ENCODE measurements around the gene SMYD4.

Gene SMYD4

DNA sequence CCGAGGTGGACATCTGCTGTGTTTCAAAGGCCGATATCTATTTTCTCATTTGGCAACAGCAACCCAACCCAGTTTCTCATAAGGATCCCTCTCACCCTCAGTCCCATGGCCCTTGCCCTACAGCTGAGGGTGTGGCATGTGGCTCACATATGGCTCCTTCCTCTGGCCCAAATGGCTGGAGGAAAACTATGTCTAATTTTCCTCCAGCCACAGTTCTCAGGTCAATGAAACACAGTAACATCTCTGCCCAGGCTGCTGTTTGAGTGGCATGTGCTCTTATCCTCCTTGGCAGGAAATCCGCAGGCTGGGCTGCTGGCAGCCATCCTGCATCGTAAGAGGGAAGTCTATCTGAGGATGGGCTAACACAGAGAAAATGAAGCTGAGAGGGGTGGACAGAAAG is 43.8 kb downstream of the SMYD4 start:
- no peaks in the 10 kb centered on the region for H3K79me2 ChIP-seq (ENCODE audit: insufficient read depth, low read depth)
- H3K27me3 ChIP-seq (ENCODE audit: insufficient read depth, low read depth) = no peaks in the 10 kb centered on the region
- H3K4me1 ChIP-seq (ENCODE audit: low read depth, poor library complexity, severe bottlenecking) = no peaks in the 10 kb centered on the region
- H3K36me3 ChIP-seq (ENCODE audit: insufficient read depth) = no peaks in the 10 kb centered on the region
- no peak overlapping the region for H2AFZ ChIP-seq (ENCODE audit: low read depth)
- H4K20me1 ChIP-seq (ENCODE audit: insufficient read depth) = no peaks in the 10 kb centered on the region
- no peak for TF ChIP-seq CTCF (conservative IDR thresholded peaks at IDR 0.05; ENCODE audit: low read depth, low read length)
- H3K9ac ChIP-seq = no peak overlapping the region
- H3K4me2 ChIP-seq = no peak overlapping the region
- no peak overlapping the region for H3K27ac ChIP-seq
- H3K4me3 ChIP-seq (IDR thresholded peaks at IDR 0.05; ENCODE audit: insufficient read depth, low read depth, low read length) = no peak overlapping the region

GRCh38 chr17:1783834-1784611 is 45.7 kb downstream of the SMYD4 start:
- Histone ChIP-seq H3K4me3 (IDR thresholded peaks at IDR 0.05; ENCODE audit: insufficient read depth, low read depth, low read length) (no peak overlapping the region), H3K4me2 (no peak overlapping the region), H2AFZ (ENCODE audit: low read depth) (no peak overlapping the region), H4K20me1 (ENCODE audit: insufficient read depth) (no peaks in the 10 kb centered on the region), H3K36me3 (ENCODE audit: insufficient read depth) (no peaks in the 10 kb centered on the region), H3K9ac (no peak overlapping the region), H3K4me1 (ENCODE audit: low read depth, poor library complexity, severe bottlenecking) (no peaks in the 10 kb centered on the region), H3K27me3 (ENCODE audit: insufficient read depth, low read depth) (no peaks in the 10 kb centered on the region), H3K27ac (no peak overlapping the region), H3K79me2 (ENCODE audit: insufficient read depth, low read depth) (no peaks in the 10 kb centered on the region)
- peak; percentile 53; the same call in 1 of the 2 replicates for TF ChIP-seq CTCF (conservative IDR thresholded peaks at IDR 0.05; ENCODE audit: low read depth, low read length)

- Histone ChIP-seq H4K20me1 (ENCODE audit: insufficient read depth) (no peaks in the 10 kb centered on the region), H3K4me1 (ENCODE audit: low read depth, poor library complexity, severe bottlenecking) (no peaks in the 10 kb centered on the region), H3K4me3 (IDR thresholded peaks at IDR 0.05; ENCODE audit: insufficient read depth, low read depth, low read length) (no peak overlapping the region), H3K36me3 (ENCODE audit: insufficient read depth) (no peaks in the 10 kb centered on the region), H3K27ac (no peak overlapping the region), H3K27me3 (ENCODE audit: insufficient read depth, low read depth) (no peaks in the 10 kb centered on the region), H2AFZ (ENCODE audit: low read depth) (no peak overlapping the region), H3K9ac (no peak overlapping the region), H3K79me2 (ENCODE audit: insufficient read depth, low read depth) (no peaks in the 10 kb centered on the region), H3K4me2 (no peak overlapping the region)
- TF ChIP-seq CTCF (conservative IDR thresholded peaks at IDR 0.05; ENCODE audit: low read depth, low read length) = no peak
Observed at GRCh38 chr17:1783271-1783670, 46.4 kb downstream of the SMYD4 start.

GRCh38 chr17:1782171-1782567 is 47.5 kb downstream of the SMYD4 start:
- H3K4me3 ChIP-seq (IDR thresholded peaks at IDR 0.05; ENCODE audit: insufficient read depth, low read depth, low read length) = no peak overlapping the region
- H3K9ac ChIP-seq = no peak overlapping the region
- H3K4me2 ChIP-seq = no peak overlapping the region
- no peaks in the 10 kb centered on the region for H3K4me1 ChIP-seq (ENCODE audit: low read depth, poor library complexity, severe bottlenecking)
- H3K27ac ChIP-seq = no peak overlapping the region
- H3K36me3 ChIP-seq (ENCODE audit: insufficient read depth) = no peaks in the 10 kb centered on the region
- no peaks in the 10 kb centered on the region for H3K27me3 ChIP-seq (ENCODE audit: insufficient read depth, low read depth)
- no peak overlapping the region for H2AFZ ChIP-seq (ENCODE audit: low read depth)
- H3K79me2 ChIP-seq (ENCODE audit: insufficient read depth, low read depth) = no peaks in the 10 kb centered on the region
- TF ChIP-seq CTCF (conservative IDR thresholded peaks at IDR 0.05; ENCODE audit: low read depth, low read length) = no peak
- H4K20me1 ChIP-seq (ENCODE audit: insufficient read depth) = no peaks in the 10 kb centered on the region

Measured in KMS-11 (cell line).